Sigmoid colon (tissue), 7 donors: ENCODE data around the gene MIER1. TPM values are rescaled to one million over a fixed set of nuclear protein-coding genes. Genes with fewer than 3 reads are reported as not detected.
"Not testable (repeated sequence)": the region's sequence is repeated elsewhere in the genome, so short reads cannot be mapped to it uniquely, and the experiment has no call there.

ENCODE experiments used
- DNase-seq: peaks from one replicate; pipeline ENCODE4 v3.0.0-alpha.2; 2019
- H3K27ac ChIP-seq, 4 donors: fragments of 200-600 bp; sonication (generic); one replicate each; pipeline ENCODE4 v1.5.1; 2016 to 2019; ENCODE audit warnings: mild to moderate bottlenecking in 1 of 4
- H3K27me3 ChIP-seq, 3 donors: fragments of 200-600 bp; sonication (generic); one replicate each; pipeline ENCODE4 v1.5.1; 2019; ENCODE audit warnings: mild to moderate bottlenecking in 1 of 3
- H3K36me3 ChIP-seq, 4 donors: fragments of 200-600 bp; sonication (generic); one replicate each; pipeline ENCODE4 v1.5.1; 2016 to 2019
- H3K4me1 ChIP-seq, 4 donors: fragments of 200-600 bp; sonication (generic); one replicate each; pipeline ENCODE4 v1.5.1; 2017 to 2019
- H3K4me3 ChIP-seq, 4 donors: fragments of 200-600 bp; sonication (generic); one replicate each; pipeline ENCODE4 v1.5.1; 2017 to 2019; ENCODE audit warnings: mild to moderate bottlenecking in 2 of 4, moderate library complexity in 1 of 4
- H3K9me3 ChIP-seq, 4 donors: fragments of 200-600 bp in 3 of 4; sonication (generic) in 3 of 4; one replicate each; pipeline versions ENCODE4 v1.5.1 to v1.6.1; 2013 to 2019
- EP300 ChIP-seq, 4 donors: sonication (generic); formaldehyde crosslinking; IDR thresholded peaks; one replicate each; pipeline ENCODE4 v1.6.1; 2017; ENCODE audit warnings: antibody characterized with exemption in 4 of 4
- POLR2A ChIP-seq, 2 donors: fragments of 450-650 bp; IDR thresholded peaks; one replicate each; pipeline ENCODE4 v1.6.1; 2016; ENCODE audit warnings: antibody characterized with exemption in 2 of 2, mild to moderate bottlenecking in 2 of 2, moderate library complexity in 2 of 2
- POLR2AphosphoS5 ChIP-seq, 4 donors: sonication (generic); formaldehyde crosslinking; IDR thresholded peaks; one replicate each; pipeline ENCODE4 v1.6.1; 2017; ENCODE audit warnings: antibody characterized with exemption in 4 of 4
- WGBS, 2 donors: extraction: QIAGEN DNeasy Blood & Tissue Kit; methylation state at CpG; one replicate each; pipeline ENCODE4 v1.1.7; 2013; 5-methylcytosine and 5-hydroxymethylcytosine counted together
- intact Hi-C: fragments of 100-400 bp; cut with DNase I; formaldehyde crosslinking; loops from one replicate; pipeline ENCODE4 v1.15.1; 2023
- polyA plus RNA-seq, 3 donors: library from polyadenylated mRNA; stranded (reverse); fragments of 200-250 nt; gene quantifications; one replicate each; pipeline ENCODE4 v1.2.3, GENCODE V29; 2013
- total RNA-seq, 4 donors: library from RNA; depleted of rRNA; stranded (reverse); fragments of >200 nt; gene quantifications; one replicate each; pipeline ENCODE4 v1.1.0, GENCODE V29; 2016
- TF ChIP-seq, protein P1 (sequence below), 4 experiments: fragments of 450-650 bp in 3 of 4; fragments of 200-600 bp in 1 of 4; IDR thresholded peaks; one replicate each; pipeline ENCODE4 v1.5.1; 2016 to 2019; ENCODE audit warnings: antibody characterized with exemption in 4 of 4, mild to moderate bottlenecking in 3 of 4, moderate library complexity in 2 of 4
- donor health status: healthy with polysubstance abuse.
- donor health status: Bipolar disorder and iron deficiency.
- donor health status: healthy.

Gene MIER1
- total and polyA plus RNA-seq, 7 donors: 21.1 to 65.6 (median 53.2) TPM

- no peaks in the 10 kb centered on the region for H3K36me3 ChIP-seq
- no peaks in the 10 kb centered on the region for H3K27me3 ChIP-seq
- no peaks in the 10 kb centered on the region for H3K9me3 ChIP-seq
- no peak for TF ChIP-seq EP300 (IDR thresholded peaks at IDR 0.05)
- TF ChIP-seq, protein P1, sequence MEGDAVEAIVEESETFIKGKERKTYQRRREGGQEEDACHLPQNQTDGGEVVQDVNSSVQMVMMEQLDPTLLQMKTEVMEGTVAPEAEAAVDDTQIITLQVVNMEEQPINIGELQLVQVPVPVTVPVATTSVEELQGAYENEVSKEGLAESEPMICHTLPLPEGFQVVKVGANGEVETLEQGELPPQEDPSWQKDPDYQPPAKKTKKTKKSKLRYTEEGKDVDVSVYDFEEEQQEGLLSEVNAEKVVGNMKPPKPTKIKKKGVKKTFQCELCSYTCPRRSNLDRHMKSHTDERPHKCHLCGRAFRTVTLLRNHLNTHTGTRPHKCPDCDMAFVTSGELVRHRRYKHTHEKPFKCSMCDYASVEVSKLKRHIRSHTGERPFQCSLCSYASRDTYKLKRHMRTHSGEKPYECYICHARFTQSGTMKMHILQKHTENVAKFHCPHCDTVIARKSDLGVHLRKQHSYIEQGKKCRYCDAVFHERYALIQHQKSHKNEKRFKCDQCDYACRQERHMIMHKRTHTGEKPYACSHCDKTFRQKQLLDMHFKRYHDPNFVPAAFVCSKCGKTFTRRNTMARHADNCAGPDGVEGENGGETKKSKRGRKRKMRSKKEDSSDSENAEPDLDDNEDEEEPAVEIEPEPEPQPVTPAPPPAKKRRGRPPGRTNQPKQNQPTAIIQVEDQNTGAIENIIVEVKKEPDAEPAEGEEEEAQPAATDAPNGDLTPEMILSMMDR (IDR thresholded peaks at IDR 0.05): no peak
- TF ChIP-seq POLR2A (IDR thresholded peaks at IDR 0.05): no peak
- TF ChIP-seq POLR2AphosphoS5 (IDR thresholded peaks at IDR 0.05): no peak
- no peaks in the 10 kb centered on the region for H3K4me1 ChIP-seq
- 91 to 94% methylated on average over 3 of the region's 3 CpGs for WGBS, 2 donors
- DNase-seq: no peak
- H3K4me3 ChIP-seq: no peak overlapping the region
- intact Hi-C loops: no loop called here
- no peak overlapping the region for H3K27ac ChIP-seq
Observed at GRCh38 chr1:66893712-66894111, 31.1 kb upstream of the MIER1 start.

GRCh38 chr1:66915203-66915602 lies 9.6 kb upstream of the MIER1 start:
- H3K4me3 ChIP-seq, intact Hi-C loops: not testable (repeated sequence)

GRCh38 chr1:66916320-66916719 lies 8.5 kb upstream of the MIER1 start:
- intact Hi-C loops: no loop called here
- TF ChIP-seq POLR2A (IDR thresholded peaks at IDR 0.05): no peak
- TF ChIP-seq, protein P1 (IDR thresholded peaks at IDR 0.05): no peak
- no peak for TF ChIP-seq EP300 (IDR thresholded peaks at IDR 0.05)
- TF ChIP-seq POLR2AphosphoS5 (IDR thresholded peaks at IDR 0.05): no peak

More at GRCh38 chr1:66915203-66915602, 9.6 kb upstream of the MIER1 start:
- not testable (repeated sequence) for H3K27ac ChIP-seq, H3K4me1 ChIP-seq, H3K9me3 ChIP-seq, H3K27me3 ChIP-seq, H3K36me3 ChIP-seq, DNase-seq
- 98% methylated on average over 1 of the region's 1 CpG for WGBS, 2 donors

DNA sequence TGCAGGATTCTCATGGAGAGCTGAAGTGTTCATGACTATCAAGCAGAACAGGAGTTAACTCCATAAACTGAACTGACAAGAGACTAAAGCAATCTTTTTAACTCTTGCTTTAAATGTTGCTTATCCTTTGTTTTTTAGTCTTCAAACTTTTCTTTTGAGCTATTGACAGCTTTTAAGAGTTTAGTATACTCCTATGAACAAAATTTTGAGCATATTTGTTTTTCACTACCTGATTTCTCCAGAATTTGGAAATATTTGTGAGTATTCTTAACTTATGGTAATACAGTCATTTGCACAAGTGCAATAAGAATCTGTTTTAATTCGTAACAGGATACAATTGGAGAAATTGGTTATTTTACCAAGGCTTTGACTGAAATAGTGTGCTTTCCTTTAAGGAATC lies 7.3 kb upstream of the MIER1 start:
- intact Hi-C loops: no loop called here
- WGBS, 2 donors: 83 to 94% methylated on average over 1 of the region's 1 CpG
- H3K4me3 ChIP-seq: no peak overlapping the region

More at GRCh38 chr1:66916320-66916719, 8.5 kb upstream of the MIER1 start:
- Histone ChIP-seq H3K9me3 (no peaks in the 10 kb centered on the region), H3K4me3 (no peak overlapping the region), H3K36me3 (no peaks in the 10 kb centered on the region), H3K27ac (no peak overlapping the region), H3K4me1 (no peaks in the 10 kb centered on the region), H3K27me3 (no peaks in the 10 kb centered on the region)
- DNase-seq: no peak
- WGBS, 2 donors: 25 to 60% methylated on average over 2 of the region's 2 CpGs

GRCh38 chr1:66919063-66919462 lies 5.7 kb upstream of the MIER1 start:
- H3K27ac ChIP-seq: no peak overlapping the region

More for the DNA sequence above, 7.3 kb upstream of the MIER1 start:
- TF ChIP-seq POLR2A (IDR thresholded peaks at IDR 0.05) (no peak), EP300 (IDR thresholded peaks at IDR 0.05) (no peak), POLR2AphosphoS5 (IDR thresholded peaks at IDR 0.05) (no peak)
- TF ChIP-seq, protein P1 (IDR thresholded peaks at IDR 0.05): no peak
- Histone ChIP-seq H3K4me1 (no peaks in the 10 kb centered on the region), H3K36me3 (no peaks in the 10 kb centered on the region), H3K27ac (no peak overlapping the region), H3K9me3 (no peaks in the 10 kb centered on the region), H3K27me3 (no peaks in the 10 kb centered on the region)
- no peak for DNase-seq

More at GRCh38 chr1:66919063-66919462, 5.7 kb upstream of the MIER1 start:
- intact Hi-C loops: no loop called here
- Histone ChIP-seq H3K36me3 (no peaks in the 10 kb centered on the region), H3K4me3 (no peak overlapping the region), H3K4me1 (peaks cover 0 to 14% (median 13%) of the 10 kb centered on the region in 4 donors), H3K27me3 (no peaks in the 10 kb centered on the region), H3K9me3 (no peaks in the 10 kb centered on the region)
- DNase-seq: no peak
- no peak for TF ChIP-seq POLR2AphosphoS5 (IDR thresholded peaks at IDR 0.05)
- no peak for TF ChIP-seq POLR2A (IDR thresholded peaks at IDR 0.05)
- TF ChIP-seq EP300 (IDR thresholded peaks at IDR 0.05): no peak
- TF ChIP-seq, protein P1 (IDR thresholded peaks at IDR 0.05): no peak
- WGBS, 2 donors: 38 to 66% methylated on average over 1 of the region's 1 CpG
